Measurements from ENCODE around the gene KCNMB4. TPM values are rescaled to one million over a fixed set of nuclear protein-coding genes. Genes with fewer than 3 reads are reported as not detected.
"Not testable (repeated sequence)": the region's sequence is repeated elsewhere in the genome, so short reads cannot be mapped to it uniquely, and the experiment has no call there.

Gene KCNMB4
- total RNA-seq, 1 donor from 2014 or later, result 6.0 TPM

DNA sequence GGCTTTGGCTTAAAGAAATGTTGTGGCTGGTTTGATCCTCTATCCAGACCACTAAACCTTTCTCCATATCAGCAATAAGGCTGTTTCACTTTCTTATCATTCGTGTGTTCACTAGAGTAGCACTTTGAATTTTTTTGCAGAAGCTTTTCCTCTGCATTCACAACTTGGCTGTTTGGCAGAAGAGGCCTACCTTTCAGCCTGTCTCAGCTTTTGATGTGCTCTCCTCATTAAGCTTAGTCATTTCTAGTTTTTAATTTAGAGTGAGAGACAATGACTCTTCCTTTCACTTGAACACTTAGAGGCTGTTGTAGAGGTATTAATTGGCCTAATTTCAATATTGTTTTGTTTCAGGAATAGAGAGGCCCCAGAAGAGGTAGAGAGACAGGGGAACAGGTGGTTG is 13.8 kb downstream of the KCNMB4 start:
- no peak for DNase-seq
- no peak overlapping the region for H3K27ac ChIP-seq
- no peaks in the 10 kb centered on the region for H3K27me3 ChIP-seq
- TF ChIP-seq, protein P1, sequence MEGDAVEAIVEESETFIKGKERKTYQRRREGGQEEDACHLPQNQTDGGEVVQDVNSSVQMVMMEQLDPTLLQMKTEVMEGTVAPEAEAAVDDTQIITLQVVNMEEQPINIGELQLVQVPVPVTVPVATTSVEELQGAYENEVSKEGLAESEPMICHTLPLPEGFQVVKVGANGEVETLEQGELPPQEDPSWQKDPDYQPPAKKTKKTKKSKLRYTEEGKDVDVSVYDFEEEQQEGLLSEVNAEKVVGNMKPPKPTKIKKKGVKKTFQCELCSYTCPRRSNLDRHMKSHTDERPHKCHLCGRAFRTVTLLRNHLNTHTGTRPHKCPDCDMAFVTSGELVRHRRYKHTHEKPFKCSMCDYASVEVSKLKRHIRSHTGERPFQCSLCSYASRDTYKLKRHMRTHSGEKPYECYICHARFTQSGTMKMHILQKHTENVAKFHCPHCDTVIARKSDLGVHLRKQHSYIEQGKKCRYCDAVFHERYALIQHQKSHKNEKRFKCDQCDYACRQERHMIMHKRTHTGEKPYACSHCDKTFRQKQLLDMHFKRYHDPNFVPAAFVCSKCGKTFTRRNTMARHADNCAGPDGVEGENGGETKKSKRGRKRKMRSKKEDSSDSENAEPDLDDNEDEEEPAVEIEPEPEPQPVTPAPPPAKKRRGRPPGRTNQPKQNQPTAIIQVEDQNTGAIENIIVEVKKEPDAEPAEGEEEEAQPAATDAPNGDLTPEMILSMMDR (IDR thresholded peaks at IDR 0.05), result no peak
- no peaks in the 10 kb centered on the region for H3K4me1 ChIP-seq
- intact Hi-C loops (cut with DNase I), result no loop called here
- H3K36me3 ChIP-seq, result no peaks in the 10 kb centered on the region
- H3K9me3 ChIP-seq, result no peaks in the 10 kb centered on the region
- no peak overlapping the region for H3K4me3 ChIP-seq
- no peak for ATAC-seq

- Histone ChIP-seq H3K27me3 (no peaks in the 10 kb centered on the region), H3K4me1 (no peaks in the 10 kb centered on the region), H3K4me3 (no peak overlapping the region), H3K36me3 (no peaks in the 10 kb centered on the region), H3K27ac (no peak overlapping the region), H3K9me3 (no peaks in the 10 kb centered on the region)
- TF ChIP-seq, protein P1 (IDR thresholded peaks at IDR 0.05), result no peak
- DNase-seq (no peak), ATAC-seq (no peak)
- intact Hi-C loops (cut with DNase I), result no loop called here
Measured at GRCh38 chr12:70383484-70383883, 17.4 kb downstream of the KCNMB4 start.

GRCh38 chr12:70383886-70384285 is 17.8 kb downstream of the KCNMB4 start:
- no peak for ATAC-seq
- TF ChIP-seq, protein P1 (IDR thresholded peaks at IDR 0.05), result no peak
- H3K4me3 ChIP-seq, result no peak overlapping the region
- H3K4me1 ChIP-seq, result no peaks in the 10 kb centered on the region
- H3K27ac ChIP-seq, result no peak overlapping the region
- intact Hi-C loops (cut with DNase I), result no loop called here
- H3K9me3 ChIP-seq, result no peaks in the 10 kb centered on the region
- H3K36me3 ChIP-seq, result no peaks in the 10 kb centered on the region
- no peak for DNase-seq
- no peaks in the 10 kb centered on the region for H3K27me3 ChIP-seq

DNA sequence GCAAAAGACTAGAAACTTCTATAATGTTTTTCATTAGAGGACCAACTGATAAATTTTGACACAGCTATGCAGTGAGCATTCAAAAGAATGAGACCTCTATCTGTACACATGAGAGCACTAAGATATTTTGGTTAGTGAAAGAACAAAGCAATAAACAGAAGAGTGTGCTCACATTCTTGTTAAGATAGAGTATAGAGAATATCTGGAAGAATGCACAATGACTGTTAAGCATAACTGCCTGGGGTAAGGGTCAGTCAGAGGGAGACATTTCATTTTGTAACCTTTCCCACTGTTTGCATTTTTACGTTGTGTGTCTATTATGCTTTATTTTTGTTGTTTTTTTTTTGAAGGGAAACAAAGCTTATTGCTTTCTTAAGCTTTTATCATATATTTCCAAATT is 20.7 kb downstream of the KCNMB4 start:
- no peaks in the 10 kb centered on the region for H3K9me3 ChIP-seq
- H3K27me3 ChIP-seq, result no peaks in the 10 kb centered on the region
- TF ChIP-seq, protein P1 (IDR thresholded peaks at IDR 0.05), result no peak
- no peaks in the 10 kb centered on the region for H3K36me3 ChIP-seq
- DNase-seq (no peak), ATAC-seq (no peak)
- H3K4me3 ChIP-seq, result no peak overlapping the region
- intact Hi-C loops (cut with DNase I), result no loop called here
- H3K4me1 ChIP-seq, result no peaks in the 10 kb centered on the region
- H3K27ac ChIP-seq, result no peak overlapping the region

DNA sequence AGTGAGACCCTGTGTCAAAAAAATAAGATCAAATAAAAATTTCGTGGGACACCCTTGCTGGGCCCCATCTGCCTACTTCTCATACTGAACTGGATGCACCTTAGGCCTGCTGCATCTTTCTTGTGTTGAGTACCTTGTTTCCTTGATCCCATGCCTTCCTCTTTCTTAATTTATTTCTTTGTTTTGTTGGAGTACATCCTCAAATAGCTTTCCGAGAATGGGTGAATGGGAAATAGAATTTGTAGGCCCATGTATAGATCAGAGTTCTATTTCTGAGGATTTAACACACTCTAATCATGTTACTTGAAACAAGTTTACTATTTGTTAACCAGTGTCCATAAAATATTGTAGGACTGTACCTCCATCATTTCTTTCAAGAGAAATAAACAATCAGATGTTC is 23.6 kb downstream of the KCNMB4 start:
- Histone ChIP-seq H3K9me3 (no peaks in the 10 kb centered on the region), H3K4me3 (no peak overlapping the region), H3K27me3 (no peaks in the 10 kb centered on the region), H3K4me1 (no peaks in the 10 kb centered on the region), H3K36me3 (no peaks in the 10 kb centered on the region), H3K27ac (no peak overlapping the region)
- TF ChIP-seq, protein P1 (IDR thresholded peaks at IDR 0.05), result no peak
- ATAC-seq, result no peak
- intact Hi-C loops (cut with DNase I), result no loop called here
- no peak for DNase-seq

DNA sequence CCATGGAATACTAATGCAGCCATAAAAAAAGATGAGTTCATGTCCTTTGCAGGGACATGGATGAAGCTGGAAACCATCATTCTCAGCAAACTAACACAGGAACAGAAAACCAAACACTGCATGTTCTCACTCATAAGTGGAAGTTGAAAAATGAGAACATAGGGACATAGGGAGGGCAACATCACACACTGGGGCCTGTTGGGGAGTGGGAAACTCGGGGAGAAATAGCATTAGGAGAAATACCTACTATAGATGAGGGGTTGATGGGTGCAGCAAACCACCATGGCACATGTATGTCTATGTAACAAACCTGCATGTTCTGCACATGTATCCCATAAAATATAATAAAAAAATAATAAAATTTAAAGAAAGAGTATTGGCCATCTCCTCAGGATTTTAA is 26.5 kb downstream of the KCNMB4 start:
- DNase-seq; intact Hi-C loops (cut with DNase I); ATAC-seq: not testable (repeated sequence)

More for the DNA sequence above, 26.5 kb downstream of the KCNMB4 start:
- not testable (repeated sequence) for H3K4me1 ChIP-seq, H3K36me3 ChIP-seq, H3K27me3 ChIP-seq, H3K4me3 ChIP-seq, H3K27ac ChIP-seq, H3K9me3 ChIP-seq

Measured in upper lobe of right lung (tissue), 1 donor.